ENCODE results near the gene CACNA2D1. TPM values are rescaled to one million over a fixed set of nuclear protein-coding genes. Genes with fewer than 3 reads are reported as not detected.

The CACNA2D1 gene
- polyA plus RNA-seq (ENCODE audit: insufficient read length in 4 of 4), result 10 to 100 TPM; 12.4 to 29.5 (median 24.5) TPM

- DNase-seq (ENCODE audit: low read depth in 4 of 4, low spot score in 3 of 4), result peak in 3 of 4 donors; percentile 57 to 67 (median 64)
These were observed at the start of gene CACNA2D1 for GRCh38 chr7:82443547-82444219. CACNA2D1 (minus strand) TSS chr7:82443777.

GRCh38 chr7:82481499-82482097 lies 38.0 kb upstream of the CACNA2D1 start:
- peak in 1 of 4 donors; percentile 2 for DNase-seq (ENCODE audit: low read depth in 4 of 4, low spot score in 3 of 4)

- no peak for DNase-seq (ENCODE audit: low read depth in 4 of 4, low spot score in 3 of 4)
These were observed 34.3 kb upstream of the CACNA2D1 start for GRCh38 chr7:82477733-82478515.

GRCh38 chr7:82472966-82473365 lies 29.4 kb upstream of the CACNA2D1 start:
- no peak for DNase-seq (ENCODE audit: low read depth in 4 of 4, low spot score in 3 of 4)

- no peak for DNase-seq (ENCODE audit: low read depth in 4 of 4, low spot score in 3 of 4)
These were observed 27.9 kb upstream of the CACNA2D1 start for GRCh38 chr7:82471351-82472020.

- no peak for DNase-seq (ENCODE audit: low read depth in 4 of 4, low spot score in 3 of 4)
These were observed 25.6 kb upstream of the CACNA2D1 start for GRCh38 chr7:82469207-82469606.

- no peak for DNase-seq (ENCODE audit: low read depth in 4 of 4, low spot score in 3 of 4)
These were observed 24.9 kb upstream of the CACNA2D1 start for GRCh38 chr7:82468435-82468834.

GRCh38 chr7:82467020-82467419 lies 23.4 kb upstream of the CACNA2D1 start:
- DNase-seq (ENCODE audit: low read depth in 4 of 4, low spot score in 3 of 4), result no peak

GRCh38 chr7:82464372-82464771 lies 20.8 kb upstream of the CACNA2D1 start:
- no peak for DNase-seq (ENCODE audit: low read depth in 4 of 4, low spot score in 3 of 4)

- no peak for DNase-seq (ENCODE audit: low read depth in 4 of 4, low spot score in 3 of 4)
These were observed 11.7 kb upstream of the CACNA2D1 start for GRCh38 chr7:82455295-82455694.

GRCh38 chr7:82450759-82451158 lies 7.2 kb upstream of the CACNA2D1 start:
- DNase-seq (ENCODE audit: low read depth in 4 of 4, low spot score in 3 of 4), result no peak

GRCh38 chr7:82449910-82450309 lies 6.3 kb upstream of the CACNA2D1 start:
- DNase-seq (ENCODE audit: low read depth in 4 of 4, low spot score in 3 of 4), result no peak

GRCh38 chr7:82446897-82447296 lies 3.3 kb upstream of the CACNA2D1 start:
- DNase-seq (ENCODE audit: low read depth in 4 of 4, low spot score in 3 of 4), result no peak

- no peak for DNase-seq (ENCODE audit: low read depth in 4 of 4, low spot score in 3 of 4)
These were observed 1.7 kb upstream of the CACNA2D1 start for GRCh38 chr7:82445271-82445670.

GRCh38 chr7:82444220-82444909 lies 788 bp upstream of the CACNA2D1 start:
- peak in 2 of 4 donors; percentile 26 to 29 for DNase-seq (ENCODE audit: low read depth in 4 of 4, low spot score in 3 of 4)

GRCh38 chr7:82443036-82443546 lies 486 bp downstream of the CACNA2D1 start:
- peak in 1 of 4 donors; percentile 19 for DNase-seq (ENCODE audit: low read depth in 4 of 4, low spot score in 3 of 4)

GRCh38 chr7:82442492-82443035 lies 1.0 kb downstream of the CACNA2D1 start:
- DNase-seq (ENCODE audit: low read depth in 4 of 4, low spot score in 3 of 4), result peak in 1 of 4 donors; percentile 35

- peak in 1 of 4 donors; percentile 16 for DNase-seq (ENCODE audit: low read depth in 4 of 4, low spot score in 3 of 4)
These were observed 1.7 kb downstream of the CACNA2D1 start for GRCh38 chr7:82441669-82442478.

GRCh38 chr7:82438521-82438920 lies 5.1 kb downstream of the CACNA2D1 start:
- DNase-seq (ENCODE audit: low read depth in 4 of 4, low spot score in 3 of 4), result no peak
